Activated CD4-positive, alpha-beta T cell treated with anti-CD3 and anti-CD28 coated beads, Interleukin-10, Interleukin-2, amounts not matched to agents 100 ng/mL and 50 ng/mL, durations not matched to agents 16 hours and 8 hours (primary cell): ENCODE data around the gene NGFR.

Experiments
- DNase-seq: peaks from one replicate; pipeline ENCODE4 v3.0.0-alpha.2; 2020

Gene NGFR

GRCh38 chr17:49469831-49470810 lies 25.0 kb upstream of the NGFR start:
- DNase-seq: no peak

- DNase-seq: no peak
These were observed 23.9 kb upstream of the NGFR start for GRCh38 chr17:49471089-49471683.

- no peak for DNase-seq
These were observed 23.3 kb upstream of the NGFR start for GRCh38 chr17:49471769-49472168.

- DNase-seq: no peak
These were observed 22.6 kb upstream of the NGFR start for GRCh38 chr17:49472527-49472926.

- DNase-seq: no peak
These were observed 21.0 kb upstream of the NGFR start for GRCh38 chr17:49473900-49474751.

- DNase-seq: no peak
These were observed 17.4 kb upstream of the NGFR start for GRCh38 chr17:49477709-49478108.

- no peak for DNase-seq
These were observed 14.1 kb upstream of the NGFR start for GRCh38 chr17:49480836-49481615.

- DNase-seq: no peak
These were observed 12.8 kb upstream of the NGFR start for GRCh38 chr17:49482144-49482817.

GRCh38 chr17:49483599-49484509 lies 11.2 kb upstream of the NGFR start:
- DNase-seq: no peak

- DNase-seq: no peak
These were observed 10.5 kb upstream of the NGFR start for GRCh38 chr17:49484588-49484987.

- no peak for DNase-seq
These were observed 9.0 kb upstream of the NGFR start for GRCh38 chr17:49486012-49486641.

- DNase-seq: no peak
These were observed 7.9 kb upstream of the NGFR start for GRCh38 chr17:49487183-49487582.

GRCh38 chr17:49488612-49489011 lies 6.5 kb upstream of the NGFR start:
- no peak for DNase-seq

- no peak for DNase-seq
These were observed 5.7 kb upstream of the NGFR start for GRCh38 chr17:49489348-49489747.

GRCh38 chr17:49490276-49490675 lies 4.8 kb upstream of the NGFR start:
- no peak for DNase-seq

- DNase-seq: no peak
These were observed 3.8 kb upstream of the NGFR start for GRCh38 chr17:49491192-49491769.

- no peak for DNase-seq
These were observed 601 bp upstream of the NGFR start for GRCh38 chr17:49494399-49494985.

GRCh38 chr17:49495842-49496182 lies 719 bp downstream of the NGFR start:
- DNase-seq: no peak

- peak; percentile 83 for DNase-seq
These were observed 1.2 kb downstream of the NGFR start for GRCh38 chr17:49496183-49496866.
